Stimulated activated CD8-positive, alpha-beta memory T cell treated with anti-CD3 and anti-CD28 coated beads, Interleukin-12 subunit alpha, Interleukin-12 subunit beta, amount 100 ng/mL, for 4 hours (primary cell): ENCODE results near the gene OSBPL3.

Source experiments
- DNase-seq: peaks from one replicate; pipeline ENCODE4 v3.0.0-alpha.2; 2020; ENCODE audit warnings: low read depth

The OSBPL3 gene

GRCh38 chr7:24896031-24896501 is 83.9 kb downstream of the OSBPL3 start:
- DNase-seq, result no peak

GRCh38 chr7:24894429-24895221 is 85.4 kb downstream of the OSBPL3 start:
- no peak for DNase-seq

- no peak for DNase-seq
These were observed 88.7 kb downstream of the OSBPL3 start for GRCh38 chr7:24891311-24891735.

- no peak for DNase-seq
These were observed 90.4 kb downstream of the OSBPL3 start for GRCh38 chr7:24889611-24890010.

GRCh38 chr7:24888653-24889052 is 91.3 kb downstream of the OSBPL3 start:
- no peak for DNase-seq

- DNase-seq, result no peak
These were observed 94.3 kb downstream of the OSBPL3 start for GRCh38 chr7:24885716-24886115.

GRCh38 chr7:24885305-24885704 is 94.7 kb downstream of the OSBPL3 start:
- DNase-seq, result no peak

- DNase-seq, result no peak
These were observed 95.6 kb downstream of the OSBPL3 start for GRCh38 chr7:24884401-24884800.

GRCh38 chr7:24883622-24884013 is 96.4 kb downstream of the OSBPL3 start:
- no peak for DNase-seq

- DNase-seq, result no peak
These were observed 96.9 kb downstream of the OSBPL3 start for GRCh38 chr7:24882989-24883621.

GRCh38 chr7:24881623-24882022 is 98.4 kb downstream of the OSBPL3 start:
- DNase-seq, result no peak

- DNase-seq, result no peak
These were observed 99.1 kb downstream of the OSBPL3 start for GRCh38 chr7:24880886-24881285.

- no peak for DNase-seq
These were observed 100.7 kb downstream of the OSBPL3 start for GRCh38 chr7:24879291-24879690.

- no peak for DNase-seq
These were observed 102.1 kb downstream of the OSBPL3 start for GRCh38 chr7:24877790-24878311.

- no peak for DNase-seq
These were observed 105.2 kb downstream of the OSBPL3 start for GRCh38 chr7:24874791-24875190.

GRCh38 chr7:24873944-24874343 is 106.0 kb downstream of the OSBPL3 start:
- DNase-seq, result no peak

- DNase-seq, result no peak
These were observed 108.2 kb downstream of the OSBPL3 start for GRCh38 chr7:24871770-24872169.

GRCh38 chr7:24870766-24871165 is 109.2 kb downstream of the OSBPL3 start:
- no peak for DNase-seq

- no peak for DNase-seq
These were observed 110.4 kb downstream of the OSBPL3 start for GRCh38 chr7:24869572-24869971.

GRCh38 chr7:24868741-24869140 is 111.2 kb downstream of the OSBPL3 start:
- no peak for DNase-seq

GRCh38 chr7:24866004-24866615 is 113.9 kb downstream of the OSBPL3 start:
- no peak for DNase-seq

GRCh38 chr7:24864214-24864817 is 115.7 kb downstream of the OSBPL3 start:
- no peak for DNase-seq
